Myometrial cell (primary cell): Measurements from ENCODE around the gene DEAF1. TPM values are rescaled to one million over a fixed set of nuclear protein-coding genes. Genes with fewer than 3 reads are reported as not detected.

ENCODE experiments used
- total RNA-seq: library from RNA; depleted of rRNA; stranded (reverse); fragments of >200 nt; gene quantifications from 2 replicates; pipeline ENCODE4 v1.2.3, GENCODE V29; 2015

DEAF1 gene
- total RNA-seq, result 20.0 and 26.5 TPM in 2 replicates

GRCh38 chr11:694563-695287 is at the start of gene DEAF1:
Gene DEAF1, minus strand, starts transcription at chr11:695222. Its CDS starts 175 bp downstream, at chr11:695047.

DNA sequence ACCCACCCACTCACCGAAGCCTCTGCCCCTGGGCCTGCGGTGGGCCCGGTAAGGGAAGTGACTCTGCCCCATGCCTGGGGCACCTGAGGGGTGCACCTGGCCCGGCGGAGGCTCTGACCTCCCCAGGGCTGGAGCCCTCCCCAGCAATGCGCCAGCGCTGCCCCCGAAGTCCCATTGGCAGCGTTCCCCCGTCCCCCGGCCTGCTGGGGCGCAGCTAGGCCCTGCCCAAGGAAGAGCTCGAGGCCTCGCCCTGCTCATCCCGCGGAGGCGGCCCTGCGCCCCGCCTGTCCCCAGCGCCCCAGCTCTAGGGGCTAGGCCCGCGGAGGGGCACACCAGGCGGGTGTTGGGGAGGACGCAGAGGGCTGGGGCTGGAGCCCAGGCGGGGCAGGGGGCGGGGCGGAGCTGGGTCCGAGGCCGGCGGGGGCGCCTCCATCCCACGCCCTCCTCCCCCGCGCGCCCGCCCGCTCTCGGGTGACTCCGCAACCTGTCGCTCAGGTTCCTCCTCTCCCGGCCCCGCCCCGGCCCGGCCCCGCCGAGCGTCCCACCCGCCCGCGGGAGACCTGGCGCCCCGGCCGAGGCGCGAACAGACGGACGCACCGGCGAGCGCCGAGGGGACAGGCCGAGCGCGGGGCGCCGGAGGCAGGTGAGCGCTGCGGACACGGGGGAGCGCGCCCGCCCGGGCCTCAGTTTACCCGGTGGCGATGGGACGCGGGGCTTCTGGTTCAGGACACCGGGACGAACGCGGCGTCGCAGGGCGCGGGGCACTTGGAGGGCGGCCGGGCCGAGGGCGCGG is 10.8 kb upstream of the DEAF1 start, which contains the start of gene EPS8L2:
TSS of gene EPS8L2 (plus strand) at position 586 of the 793 bp plus-strand sequence. CDS start 3,177 bp downstream, outside the sequence.

DNA sequence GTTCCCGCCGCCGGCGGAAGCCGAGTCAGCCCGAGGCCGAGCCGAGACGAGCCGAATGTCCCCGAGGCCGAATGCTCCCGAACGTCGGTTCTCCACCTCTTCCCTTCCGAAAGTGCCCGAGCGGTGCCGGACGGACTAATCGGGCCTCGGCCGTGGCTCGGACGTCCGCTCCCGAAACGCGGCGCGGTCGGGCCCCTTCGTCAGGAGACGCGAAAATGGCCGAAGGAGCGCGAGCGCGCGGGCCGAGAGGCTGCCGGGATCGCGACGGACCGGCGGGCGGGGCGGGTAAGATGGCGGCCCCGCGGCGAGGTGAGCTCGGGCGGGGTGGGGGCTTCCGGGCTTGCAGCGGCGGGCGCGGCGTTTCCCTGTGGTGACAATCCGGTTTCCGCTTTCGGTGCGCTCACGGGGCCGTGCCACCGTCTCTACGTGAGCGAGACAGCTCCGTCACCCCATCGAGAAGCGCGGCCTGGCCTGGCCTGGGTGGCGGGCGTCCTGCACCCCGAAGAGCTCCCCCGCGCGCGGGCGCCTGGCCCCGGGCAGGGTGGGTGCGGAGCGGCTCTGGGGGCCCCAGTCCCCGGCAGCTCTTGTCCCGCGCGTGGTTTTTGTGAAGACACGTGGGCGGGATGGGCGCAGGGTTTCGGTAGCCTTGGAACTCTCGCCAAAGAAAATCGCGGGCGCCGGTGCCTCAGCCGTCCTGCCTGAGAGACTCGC is 671 bp upstream of the DEAF1 start, which contains the start of gene TMEM80:
TSS of gene TMEM80 (plus strand) at position 279 of the 711 bp plus-strand sequence. CDS start at position 291, 12 bp downstream.

DNA sequence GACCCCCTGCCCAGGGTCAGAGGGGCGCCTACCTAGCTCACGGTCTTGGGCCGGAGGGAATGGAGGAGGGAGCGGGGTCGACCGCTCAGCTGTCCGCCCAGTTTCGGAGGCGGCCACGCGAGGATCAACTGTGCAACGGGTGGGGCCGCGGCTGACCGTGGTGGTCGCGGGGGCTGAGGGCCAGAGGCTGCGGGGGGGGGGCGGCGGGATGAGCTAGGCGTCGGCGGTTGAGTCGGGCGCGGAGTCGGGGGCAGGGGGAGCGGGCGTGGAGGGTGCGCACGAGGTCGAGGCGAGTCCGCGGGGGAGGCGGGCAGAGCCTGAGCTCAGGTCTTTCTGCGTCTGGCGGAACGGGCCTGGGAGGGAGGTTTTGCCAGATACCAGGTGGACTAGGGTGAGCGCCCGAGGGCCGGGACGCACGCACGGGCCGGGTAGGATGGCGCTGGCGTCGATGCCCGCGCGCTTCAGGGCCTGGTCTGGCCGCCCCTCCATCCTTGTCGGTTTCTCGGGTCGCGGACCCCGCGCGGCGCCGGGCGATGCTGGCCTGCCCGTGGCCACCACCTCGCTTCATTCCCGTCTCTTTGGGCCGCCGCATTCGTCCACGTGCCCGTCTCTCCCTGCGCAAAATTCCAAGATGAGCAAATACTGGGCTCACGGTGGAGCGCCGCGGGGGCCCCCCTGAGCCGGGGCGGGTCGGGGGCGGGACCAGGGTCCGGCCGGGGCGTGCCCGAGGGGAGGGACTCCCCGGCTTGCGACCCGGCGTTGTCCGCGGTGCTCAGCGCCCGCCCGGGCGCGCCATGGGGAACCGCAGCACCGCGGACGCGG is 58.3 kb downstream of the DEAF1 start, which contains the start of gene DRD4:
TSS of gene DRD4 (plus strand) at position 759 of the 822 bp plus-strand sequence. CDS start at position 795, 36 bp downstream.

DNA sequence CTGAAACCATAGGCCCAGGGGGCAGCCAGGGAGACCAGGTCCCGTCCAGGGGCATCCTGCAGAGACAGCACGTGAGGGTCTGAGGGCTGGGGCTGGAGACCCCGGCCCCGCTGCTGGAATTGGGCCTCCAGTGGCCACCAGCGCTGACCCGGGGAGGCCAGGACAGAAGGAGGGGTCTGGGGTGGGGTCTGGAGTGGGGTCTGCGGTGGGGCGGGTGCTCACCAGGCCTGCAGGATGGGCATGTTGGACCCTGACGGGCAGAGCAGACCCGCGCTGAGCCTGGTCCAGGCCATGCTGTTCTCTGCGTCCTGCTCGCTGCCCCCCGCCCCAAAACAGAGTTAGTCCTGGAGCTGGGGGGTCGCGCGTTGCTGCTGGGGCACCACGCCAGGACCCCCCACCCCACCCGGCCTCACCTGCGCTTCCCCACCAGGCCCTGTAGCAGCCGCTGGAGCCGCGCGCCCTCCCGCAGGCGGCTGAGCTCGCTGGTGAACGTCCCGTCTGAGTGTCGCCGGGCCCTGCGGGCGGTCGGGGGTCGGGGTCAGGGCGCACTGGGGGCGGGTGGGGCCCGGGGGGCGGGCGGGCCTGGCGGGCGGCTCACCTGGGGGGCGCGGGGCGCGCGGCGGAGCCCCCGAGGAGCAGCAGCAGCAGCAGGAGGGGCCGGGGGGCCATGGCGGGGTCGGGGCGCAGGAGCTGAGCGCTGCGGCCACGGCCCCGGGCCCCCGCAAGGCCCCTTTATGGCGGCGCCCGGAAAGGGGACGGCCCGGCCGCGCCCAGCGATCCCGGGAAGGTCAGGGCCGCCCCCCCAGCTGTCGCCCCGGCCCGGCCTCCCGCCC is 68.3 kb downstream of the DEAF1 start, which contains the start of gene SCT:
TSS of gene SCT (minus strand) at position 707 of the 833 bp plus-strand sequence. CDS start at position 669, 38 bp downstream.

GRCh38 chr11:624705-625635 is 70.1 kb downstream of the DEAF1 start, which contains the start of gene CDHR5:
Gene CDHR5, minus strand, starts transcription at chr11:624955. Its CDS starts 53 bp downstream, at chr11:624902.

DNA sequence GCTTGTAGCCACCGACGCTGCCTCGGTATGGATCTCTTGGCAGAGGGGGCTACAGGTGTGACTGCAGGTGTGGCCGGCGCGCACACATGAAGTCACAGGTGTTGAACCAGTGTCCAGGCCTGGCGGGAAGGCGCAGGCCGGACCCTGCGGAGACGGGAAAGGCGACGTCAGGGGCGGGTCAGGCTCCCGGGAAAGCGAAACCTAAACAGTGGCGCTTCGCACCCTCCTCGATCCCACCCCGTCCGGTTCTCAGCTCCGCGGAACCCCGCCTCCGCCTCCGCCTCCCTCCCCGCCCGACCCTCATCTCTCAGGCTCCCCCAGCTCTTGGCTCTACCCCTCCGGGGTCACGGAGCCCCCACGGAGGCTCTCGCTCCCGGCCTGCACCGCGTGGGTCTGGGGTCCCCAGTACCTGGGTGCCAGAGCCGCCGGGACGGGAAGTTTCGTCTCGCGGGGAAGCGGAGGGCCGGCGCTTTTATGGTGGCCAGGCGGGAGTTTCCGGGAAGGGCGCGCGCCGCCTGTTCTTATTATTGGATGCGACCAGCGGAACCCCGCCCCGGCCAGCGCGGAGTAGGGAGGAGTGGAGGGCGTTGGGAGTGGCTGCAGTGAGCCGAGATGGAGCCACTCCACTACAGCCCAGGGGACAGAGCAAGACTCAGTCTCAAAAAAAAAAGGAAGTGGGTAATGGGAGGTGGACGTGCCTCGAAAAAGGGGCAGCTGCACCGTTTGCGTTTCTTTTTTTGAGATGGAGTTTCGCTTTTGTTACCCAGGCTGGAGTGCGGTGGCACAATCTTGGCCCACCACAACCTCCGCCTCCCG is 79.3 kb downstream of the DEAF1 start, which contains the start of gene IRF7:
TSS of gene IRF7 (minus strand) at position 447 of the 816 bp plus-strand sequence. CDS start 586 bp downstream, outside the sequence.

Other genes with a start within 250 kb of the DEAF1 start
- gene PTDSS2, start 244.9 kb downstream of the DEAF1 start, total RNA-seq, result 21.4 and 57.4 TPM in 2 replicates
- 434 and 503 TPM in 2 replicates for gene RNH1, start 188.0 kb downstream of the DEAF1 start, total RNA-seq
- gene HRAS, start 159.6 kb downstream of the DEAF1 start, total RNA-seq, result 50.7 and 66.3 TPM in 2 replicates
- gene LRRC56, start 157.7 kb downstream of the DEAF1 start, total RNA-seq, result 0.71 and 1.4 TPM in 2 replicates
- gene LMNTD2, start 134.5 kb downstream of the DEAF1 start, total RNA-seq, result 0.29 TPM in 1 of 2 replicates, not detected in the other
- gene RASSF7, start 134.3 kb downstream of the DEAF1 start, total RNA-seq, result 14.7 and 36.0 TPM in 2 replicates
- gene PHRF1, start 118.8 kb downstream of the DEAF1 start, total RNA-seq, result 11.0 and 16.7 TPM in 2 replicates
- gene IRF7, start 79.3 kb downstream of the DEAF1 start, total RNA-seq, result 11.7 and 21.3 TPM in 2 replicates
- gene CDHR5, start 70.3 kb downstream of the DEAF1 start, total RNA-seq, result not detected in 2 replicates
- gene SCT, start 68.0 kb downstream of the DEAF1 start, total RNA-seq, result not detected in 2 replicates
- gene DRD4, start 58.0 kb downstream of the DEAF1 start, total RNA-seq, result not detected in 2 replicates
- gene TMEM80, start 594 bp upstream of the DEAF1 start, total RNA-seq, result 27.5 and 48.1 TPM in 2 replicates
- 31.1 and 40.8 TPM in 2 replicates for gene EPS8L2, start 11.0 kb upstream of the DEAF1 start, total RNA-seq
- gene TALDO1, start 52.2 kb upstream of the DEAF1 start, total RNA-seq, result 155 and 167 TPM in 2 replicates
- gene GATD1, start 82.3 kb upstream of the DEAF1 start, total RNA-seq, result 23.2 and 49.3 TPM in 2 replicates
- gene CEND1, start 94.9 kb upstream of the DEAF1 start, total RNA-seq, result 0.89 and 3.5 TPM in 2 replicates
- 18.2 and 20.0 TPM in 2 replicates for gene SLC25A22, start 103.1 kb upstream of the DEAF1 start, total RNA-seq
- 21.6 and 28.0 TPM in 2 replicates for gene PIDD1, start 110.0 kb upstream of the DEAF1 start, total RNA-seq
- 457 and 731 TPM in 2 replicates for gene RPLP2, start 114.7 kb upstream of the DEAF1 start, total RNA-seq
- 16.7 and 25.2 TPM in 2 replicates for gene PNPLA2, start 123.7 kb upstream of the DEAF1 start, total RNA-seq
- gene CRACR2B, start 132.7 kb upstream of the DEAF1 start, total RNA-seq, result 1.8 and 2.9 TPM in 2 replicates
- gene CD151, start 137.7 kb upstream of the DEAF1 start, total RNA-seq, result 806 and 946 TPM in 2 replicates
- gene POLR2L, start 147.3 kb upstream of the DEAF1 start, total RNA-seq, result 214 and 287 TPM in 2 replicates
- 197 and 276 TPM in 2 replicates for gene TSPAN4, start 147.6 kb upstream of the DEAF1 start, total RNA-seq
- 121 and 149 TPM in 2 replicates for gene CHID1, start 215.6 kb upstream of the DEAF1 start, total RNA-seq
- gene AP2A2, start 230.6 kb upstream of the DEAF1 start, total RNA-seq, result 56.2 and 60.1 TPM in 2 replicates